ENCODE measurements around the gene KCNK3. TPM values are rescaled to one million over a fixed set of nuclear protein-coding genes. Genes with fewer than 3 reads are reported as not detected.
"Not testable (repeated sequence)": the region's sequence is repeated elsewhere in the genome, so short reads cannot be mapped to it uniquely, and the experiment has no call there.

The KCNK3 gene
- total and polyA plus RNA-seq, 10 donors = 0.61 to 6.0 (median 2.0) TPM

GRCh38 chr2:26655611-26656195, 36.8 kb upstream of the KCNK3 start:
- no peak for TF ChIP-seq CTCF (IDR thresholded peaks at IDR 0.05 in 8 of 11, conservative IDR thresholded peaks at IDR 0.05 in 3 of 11)
- no peak for TF ChIP-seq POLR2A (IDR thresholded peaks at IDR 0.05)
- TF ChIP-seq POLR2AphosphoS5 (IDR thresholded peaks at IDR 0.05) = no peak
- WGBS, 5 donors = 81 to 93% (median 86%) methylated on average over 9 of the region's 9 CpGs
- DNase-seq = no peak

GRCh38 chr2:26657265-26657664, 35.3 kb upstream of the KCNK3 start:
- H3K27me3 ChIP-seq (replicated peaks in 1 of 7) = no peaks in the 10 kb centered on the region
- no peak overlapping the region for H3K27ac ChIP-seq
- H3K9me3 ChIP-seq = peaks cover 0 to 31% (median 26%) of the 10 kb centered on the region in 8 donors
- WGBS, 5 donors = 67 to 94% (median 83%) methylated on average over 4 of the region's 4 CpGs
- no peak for TF ChIP-seq POLR2A (IDR thresholded peaks at IDR 0.05)
- no peak for TF ChIP-seq POLR2AphosphoS5 (IDR thresholded peaks at IDR 0.05)
- no peak for TF ChIP-seq CTCF (IDR thresholded peaks at IDR 0.05 in 8 of 11, conservative IDR thresholded peaks at IDR 0.05 in 3 of 11)
- no peaks in the 10 kb centered on the region for H3K36me3 ChIP-seq
- H3K4me1 ChIP-seq = no peaks in the 10 kb centered on the region
- no peak overlapping the region for H3K4me3 ChIP-seq
- intact Hi-C loops (cut with DNase I; ENCODE audit: low total_unique reads) = no loop called here
- DNase-seq = no peak

More at GRCh38 chr2:26655611-26656195, 36.8 kb upstream of the KCNK3 start:
- no peak overlapping the region for H3K27ac ChIP-seq
- no peak overlapping the region for H3K4me3 ChIP-seq
- peaks cover 0 to 22% (median 19%) of the 10 kb centered on the region in 8 donors for H3K9me3 ChIP-seq
- no peaks in the 10 kb centered on the region for H3K36me3 ChIP-seq
- H3K27me3 ChIP-seq (replicated peaks in 1 of 7) = no peaks in the 10 kb centered on the region
- intact Hi-C loops (cut with DNase I; ENCODE audit: low total_unique reads) = no loop called here
- peaks cover 0 to 12% (median 4%) of the 10 kb centered on the region in 6 donors for H3K4me1 ChIP-seq

GRCh38 chr2:26658691-26659346, 33.7 kb upstream of the KCNK3 start:
- peaks cover 0 to 35% (median 26%) of the 10 kb centered on the region in 8 donors for H3K9me3 ChIP-seq
- no peak for TF ChIP-seq CTCF (IDR thresholded peaks at IDR 0.05 in 8 of 11, conservative IDR thresholded peaks at IDR 0.05 in 3 of 11)
- TF ChIP-seq POLR2AphosphoS5 (IDR thresholded peaks at IDR 0.05) = no peak
- TF ChIP-seq POLR2A (IDR thresholded peaks at IDR 0.05) = no peak
- H3K27ac ChIP-seq = no peak overlapping the region
- no peak for DNase-seq
- intact Hi-C loops (cut with DNase I; ENCODE audit: low total_unique reads) = no loop called here
- H3K4me1 ChIP-seq = no peaks in the 10 kb centered on the region
- WGBS, 5 donors = 78 to 86% (median 81%) methylated on average over 6 of the region's 6 CpGs
- no peak overlapping the region for H3K4me3 ChIP-seq
- no peaks in the 10 kb centered on the region for H3K27me3 ChIP-seq (replicated peaks in 1 of 7)
- H3K36me3 ChIP-seq = no peaks in the 10 kb centered on the region

- no peak overlapping the region for H3K4me3 ChIP-seq
- no peaks in the 10 kb centered on the region for H3K4me1 ChIP-seq
- intact Hi-C loops (cut with DNase I; ENCODE audit: low total_unique reads) = no loop called here
- no peak overlapping the region for H3K27ac ChIP-seq
- no peak for DNase-seq
- H3K9me3 ChIP-seq = peaks cover 0 to 35% (median 26%) of the 10 kb centered on the region in 8 donors
- H3K36me3 ChIP-seq = no peaks in the 10 kb centered on the region
- no peaks in the 10 kb centered on the region for H3K27me3 ChIP-seq (replicated peaks in 1 of 7)
- WGBS, 5 donors = 76 to 93% (median 85%) methylated on average over 1 of the region's 1 CpG
- no peak for TF ChIP-seq CTCF (IDR thresholded peaks at IDR 0.05 in 8 of 11, conservative IDR thresholded peaks at IDR 0.05 in 3 of 11)
- no peak for TF ChIP-seq POLR2A (IDR thresholded peaks at IDR 0.05)
- TF ChIP-seq POLR2AphosphoS5 (IDR thresholded peaks at IDR 0.05) = no peak
Observed at GRCh38 chr2:26660363-26660962, 32.1 kb upstream of the KCNK3 start.

GRCh38 chr2:26665296-26665695, 27.2 kb upstream of the KCNK3 start:
- intact Hi-C loops (cut with DNase I; ENCODE audit: low total_unique reads); H3K4me1 ChIP-seq; H3K36me3 ChIP-seq; H3K27ac ChIP-seq; H3K4me3 ChIP-seq: not testable (repeated sequence)
- WGBS, 5 donors = 89 to 92% (median 91%) methylated on average over 17 to 21 of the region's 21 CpGs
- H3K27me3 ChIP-seq (replicated peaks in 1 of 7) = peaks cover 0 to 24% (median 0%) of the 10 kb centered on the region in 7 donors
- DNase-seq = peak; percentile 7
- peaks cover 0 to 20% (median 11%) of the 10 kb centered on the region in 8 donors for H3K9me3 ChIP-seq

Measured in spleen (tissue), 11 donors.